GM18907 (cell line): ENCODE measurements around the gene SCML1.

Experiments
- ATAC-seq: cut with Tn5 transposase; IDR thresholded peaks from one replicate; pipeline ENCODE4 v1.9.1; 2021; ENCODE audit warnings: mild to moderate bottlenecking, moderate library complexity; ENCODE audit not compliant: unreplicated experiment

Gene SCML1

DNA sequence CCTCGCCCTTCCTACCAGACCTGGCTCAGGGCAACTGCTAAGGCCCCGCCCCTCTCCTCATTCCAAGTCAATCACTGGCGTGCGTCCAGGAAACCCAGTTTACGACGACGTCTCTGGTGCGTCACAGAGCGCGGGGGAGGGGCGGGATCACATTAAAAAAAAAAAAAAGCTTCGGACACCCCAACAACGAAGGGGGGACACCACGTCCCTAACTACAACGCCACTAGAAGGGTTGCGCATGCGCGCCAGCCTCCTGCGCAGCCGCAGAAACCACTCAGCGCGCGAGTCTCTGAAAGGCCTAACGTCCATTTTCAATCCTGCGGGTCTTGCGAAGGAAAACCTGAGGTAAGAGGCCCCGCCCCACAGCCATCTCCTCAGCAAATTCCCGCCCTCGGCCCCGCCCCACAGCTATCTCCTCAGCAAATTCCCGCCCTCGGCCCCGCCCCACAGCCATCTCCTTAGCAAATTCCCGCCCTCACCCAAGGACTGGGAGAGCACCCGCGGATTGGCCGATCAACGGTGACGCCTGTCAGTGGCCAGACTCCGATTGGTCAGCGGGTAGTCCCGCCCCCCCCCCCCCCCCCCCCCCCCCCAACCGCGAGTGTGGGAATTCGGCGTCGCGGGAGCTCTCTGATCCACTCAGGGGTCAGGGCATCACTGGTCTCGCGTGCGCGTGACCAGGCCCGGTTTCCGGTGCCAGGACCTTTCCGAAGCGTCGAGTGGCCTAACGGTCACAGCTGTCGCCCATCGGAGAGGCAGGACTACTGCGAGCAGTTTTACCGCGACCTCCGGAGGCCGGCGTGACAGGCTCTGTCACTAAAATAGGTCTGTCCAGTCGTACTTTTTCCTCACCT, at the start of gene SCML1:
SCML1 (plus strand) TSS at position 638 of the 854 bp plus-strand sequence. CDS start 6,694 bp downstream, outside the sequence.
- peak; percentile 73 for ATAC-seq

- no peak for ATAC-seq
Measured at GRCh38 chrX:17687648-17688047, 49.6 kb upstream of the SCML1 start.

DNA sequence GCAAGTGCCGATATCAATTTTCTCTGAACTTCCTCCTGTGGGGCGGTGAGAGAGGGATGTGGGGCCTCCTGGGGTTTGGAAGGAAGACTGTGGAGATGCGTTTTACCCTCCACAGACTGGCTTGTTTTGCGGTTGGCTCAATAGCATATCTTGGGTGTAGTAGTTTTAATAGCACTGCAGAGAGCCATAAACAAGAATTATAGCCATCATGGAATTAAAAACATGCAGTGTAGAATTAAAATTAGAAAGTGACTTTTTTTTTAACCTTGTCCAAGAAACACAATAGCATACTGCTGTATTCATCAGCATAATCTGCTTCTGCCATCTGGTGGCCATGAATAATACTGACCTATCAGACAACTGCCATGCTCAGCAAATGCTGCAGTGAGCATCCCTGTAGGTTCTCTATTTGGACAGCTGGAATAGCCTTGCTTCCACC, 47.3 kb upstream of the SCML1 start:
- ATAC-seq: peak; percentile 87

DNA sequence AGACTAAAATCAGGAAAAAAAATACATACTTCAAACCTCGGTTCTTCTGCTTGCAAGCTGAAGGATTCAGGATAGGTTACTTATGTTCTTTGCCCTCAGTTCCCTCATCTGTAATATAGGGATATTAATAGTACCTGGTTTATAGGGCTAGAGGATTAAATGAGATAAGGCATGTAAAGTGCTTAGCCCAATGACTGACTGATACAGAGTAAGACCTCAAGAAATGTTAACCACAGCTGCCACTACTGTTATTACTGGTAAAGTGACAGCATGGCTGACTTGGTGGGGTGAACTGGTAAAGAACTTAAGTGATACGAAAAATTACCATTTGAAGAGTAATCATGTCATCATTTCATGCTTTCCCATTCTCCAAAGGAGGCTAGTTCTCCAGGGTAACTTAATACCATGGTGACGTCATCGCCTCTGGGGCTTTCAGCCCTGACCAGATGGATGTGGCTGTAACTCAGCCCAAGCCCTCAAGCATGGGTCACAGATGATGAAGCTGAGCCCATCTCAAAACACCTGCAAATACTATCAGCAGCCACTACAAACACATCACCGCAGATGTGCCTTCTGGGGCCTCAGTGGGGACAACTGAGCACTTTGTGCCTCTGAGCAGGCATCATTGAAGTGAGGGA, 44.5 kb upstream of the SCML1 start:
- peak; percentile 52 for ATAC-seq

GRCh38 chrX:17697191-17697590, 40.1 kb upstream of the SCML1 start:
- no peak for ATAC-seq

- ATAC-seq: no peak
Measured at GRCh38 chrX:17700976-17701375, 36.3 kb upstream of the SCML1 start.

- no peak for ATAC-seq
Measured at GRCh38 chrX:17703201-17703600, 34.1 kb upstream of the SCML1 start.

DNA sequence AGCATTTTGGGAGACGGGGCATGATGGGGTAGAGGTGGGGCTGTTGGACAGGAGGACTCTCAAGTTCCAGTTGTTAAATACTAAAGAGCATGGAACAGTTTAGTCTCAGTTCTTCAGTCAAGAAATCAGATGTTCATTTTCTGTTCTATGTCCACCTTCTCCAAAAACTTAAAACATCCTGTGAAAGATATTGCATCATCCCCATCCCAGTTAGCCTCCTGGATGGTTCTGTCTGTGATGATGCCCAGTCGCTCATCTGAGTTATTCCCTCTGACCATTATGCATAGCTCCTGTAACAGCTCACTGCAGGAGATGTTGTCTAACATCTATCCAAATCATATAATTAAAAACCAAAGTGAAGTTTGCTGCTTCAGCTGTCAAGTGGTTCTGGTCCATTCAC, 32.1 kb upstream of the SCML1 start:
- no peak for ATAC-seq

- ATAC-seq: no peak
Measured at GRCh38 chrX:17706676-17707075, 30.6 kb upstream of the SCML1 start.

- ATAC-seq: no peak
Measured at GRCh38 chrX:17707731-17708130, 29.6 kb upstream of the SCML1 start.

GRCh38 chrX:17710871-17711301, 26.4 kb upstream of the SCML1 start:
- no peak for ATAC-seq

- ATAC-seq: no peak
Measured at GRCh38 chrX:17713288-17713687, 24.0 kb upstream of the SCML1 start.

DNA sequence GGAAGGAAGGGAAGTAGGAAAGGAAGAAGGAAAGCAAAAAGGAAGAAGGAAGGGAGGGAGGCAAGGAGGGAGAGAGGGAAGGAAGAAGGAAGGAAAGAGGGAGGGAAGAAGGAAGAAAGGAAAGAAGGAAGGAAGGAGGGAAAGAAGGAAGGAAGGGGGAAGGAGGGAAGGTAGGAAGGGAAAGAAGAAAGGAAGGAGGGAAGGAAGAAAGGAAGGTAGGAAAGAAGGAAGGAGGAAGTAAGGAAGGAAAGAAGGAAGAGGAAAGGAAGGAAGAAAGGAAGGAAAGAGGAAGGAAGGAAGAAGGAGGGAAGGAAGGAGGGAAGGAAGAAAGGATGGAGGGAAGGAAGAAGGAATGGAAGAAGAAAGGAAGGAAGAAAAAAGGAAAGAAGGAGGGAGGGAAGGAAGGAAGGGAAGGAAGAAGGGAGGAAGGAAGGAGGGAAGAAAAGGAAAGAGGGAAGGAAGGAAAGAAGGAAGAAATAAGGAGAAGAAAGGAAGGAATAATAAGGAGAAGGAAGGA, 18.6 kb upstream of the SCML1 start:
- no peak for ATAC-seq

DNA sequence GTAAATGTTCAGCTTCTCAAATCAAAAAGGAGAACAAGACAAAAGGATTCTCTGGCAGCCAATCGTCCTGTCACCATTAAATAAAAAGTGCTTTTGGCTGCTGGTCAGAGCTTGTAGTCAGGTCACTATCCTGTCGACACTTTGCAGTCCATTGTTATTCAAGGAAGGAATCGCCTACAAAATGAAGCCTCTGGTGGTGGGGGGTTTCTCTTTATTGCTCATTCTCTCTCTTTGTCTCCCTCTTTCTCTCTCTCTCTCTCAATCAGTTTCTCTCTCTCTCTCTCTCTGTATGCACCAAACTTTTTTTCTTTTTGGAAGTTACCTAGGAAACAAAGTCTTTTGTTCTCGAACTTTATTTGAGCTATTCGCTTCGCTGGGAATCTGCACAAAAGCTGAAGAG, 17.6 kb upstream of the SCML1 start:
- ATAC-seq: no peak

GRCh38 chrX:17721715-17722114, 15.6 kb upstream of the SCML1 start:
- ATAC-seq: no peak

DNA sequence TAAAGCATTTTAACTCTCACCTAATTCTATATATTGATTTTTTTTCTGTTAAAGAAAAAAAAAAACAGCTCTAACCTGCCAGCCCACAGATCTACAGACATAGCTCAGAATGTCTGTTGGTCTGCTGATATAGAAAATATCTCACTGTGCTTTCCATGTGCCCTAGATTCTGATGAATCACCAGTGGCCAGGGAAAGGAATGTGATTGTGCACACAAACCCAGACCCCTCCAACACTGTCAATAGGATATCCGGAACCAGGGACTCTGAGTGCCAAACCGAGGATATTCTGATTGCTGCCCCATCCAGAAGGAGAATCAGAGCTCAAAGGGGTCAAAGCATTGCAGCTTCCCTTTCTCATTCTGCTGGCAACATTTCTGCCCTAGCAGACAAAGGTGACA, 12.1 kb upstream of the SCML1 start:
- ATAC-seq: no peak

GRCh38 chrX:17732138-17732783, 5.0 kb upstream of the SCML1 start:
- ATAC-seq: no peak

- ATAC-seq: no peak
Measured at GRCh38 chrX:17735406-17735805, 1.9 kb upstream of the SCML1 start.

GRCh38 chrX:17736478-17736855, 826 bp upstream of the SCML1 start:
- ATAC-seq: peak; percentile 1

DNA sequence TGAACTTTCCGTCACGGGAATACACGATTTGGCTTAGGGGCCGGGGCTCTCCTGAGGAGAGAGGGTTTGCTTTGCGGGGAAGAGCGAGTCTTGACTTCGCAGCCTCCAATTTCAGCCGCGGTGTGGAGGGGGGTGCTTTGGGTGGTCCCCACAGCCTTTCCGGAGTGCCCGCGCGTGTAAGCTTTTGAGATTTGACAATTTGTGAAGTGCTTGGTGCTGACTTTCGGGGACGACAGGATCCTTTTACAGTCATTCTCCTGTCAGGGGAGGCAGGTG, 355 bp downstream of the SCML1 start:
- ATAC-seq: peak; percentile 2

GRCh38 chrX:17737986-17738713, 857 bp downstream of the SCML1 start:
- ATAC-seq: no peak
